Breast epithelium (tissue), 3 donors: ENCODE data around the gene RPL18A. TPM values are rescaled to one million over a fixed set of nuclear protein-coding genes. Genes with fewer than 3 reads are reported as not detected.

ENCODE experiments used
- total RNA-seq, 3 donors: library from RNA; depleted of rRNA; stranded (reverse); fragments of >200 nt; gene quantifications; one replicate each; pipeline ENCODE4 v1.1.0, GENCODE V29; 2016

RPL18A gene
- total RNA-seq, 3 donors from 2014 or later: 1,333 to 1,973 (median 1,587) TPM

Other genes starting within 250 kb of the RPL18A start
- gene UNC13A, start 171.6 kb upstream of the RPL18A start, total RNA-seq: under 1 TPM in 2 of 3 donors, not detected in 1; under 0.01 to 0.15 TPM
- 10 to 100 TPM; 11.2 to 17.4 (median 15.4) TPM for gene MAP1S, start 140.4 kb upstream of the RPL18A start, total RNA-seq
- 1 to 10 TPM; 1.6 to 5.3 (median 2.9) TPM for gene FCHO1, start 108.4 kb upstream of the RPL18A start, total RNA-seq
- 1 to 10 TPM in 2 of 3 donors, under 1 TPM in 1; 0.32 to 6.9 (median 2.0) TPM for gene B3GNT3, start 64.8 kb upstream of the RPL18A start, total RNA-seq
- under 1 TPM in 1 of 3 donors, not detected in 2; 0.66 TPM for gene INSL3, start 38.4 kb upstream of the RPL18A start, total RNA-seq
- 10 to 100 TPM in 1 of 3 donors, 1 to 10 TPM in 2; 2.8 to 13.1 (median 3.5) TPM for gene JAK3, start 11.9 kb upstream of the RPL18A start, total RNA-seq
- not detected for gene SLC5A5, start 12.0 kb downstream of the RPL18A start, total RNA-seq
- gene CCDC124, start 73.1 kb downstream of the RPL18A start, total RNA-seq: 10 to 100 TPM; 43.8 to 53.4 (median 47.9) TPM
- under 1 TPM in 2 of 3 donors, not detected in 1; 0.33 to 0.59 TPM for gene KCNN1, start 107.2 kb downstream of the RPL18A start, total RNA-seq
- gene ARRDC2, start 148.3 kb downstream of the RPL18A start, total RNA-seq: 10 to 100 TPM; 49.4 to 89.3 (median 53.4) TPM
- 1 to 10 TPM in 2 of 3 donors, under 1 TPM in 1; 0.98 to 2.1 (median 1.6) TPM for gene IL12RB1, start 227.0 kb downstream of the RPL18A start, total RNA-seq
- gene MAST3, start 237.9 kb downstream of the RPL18A start, total RNA-seq: 1 to 10 TPM; 5.6 to 8.5 (median 6.2) TPM